Raji (cell line): ENCODE measurements around the gene SPTBN5.

Source experiments
- POLR2A ChIP-seq: IDR thresholded peaks from 2 replicates; pipeline ENCODE4 v1.6.1; 2011; ENCODE audit warnings: low read depth, low read length, control low read depth; ENCODE audit not compliant: insufficient read depth

Gene SPTBN5

GRCh38 chr15:41893422-41894250 is at the start of gene SPTBN5:
Gene SPTBN5, minus strand, starts transcription at chr15:41894053. Its CDS starts 556 bp downstream, at chr15:41893497.
- TF ChIP-seq POLR2A = no peak

DNA sequence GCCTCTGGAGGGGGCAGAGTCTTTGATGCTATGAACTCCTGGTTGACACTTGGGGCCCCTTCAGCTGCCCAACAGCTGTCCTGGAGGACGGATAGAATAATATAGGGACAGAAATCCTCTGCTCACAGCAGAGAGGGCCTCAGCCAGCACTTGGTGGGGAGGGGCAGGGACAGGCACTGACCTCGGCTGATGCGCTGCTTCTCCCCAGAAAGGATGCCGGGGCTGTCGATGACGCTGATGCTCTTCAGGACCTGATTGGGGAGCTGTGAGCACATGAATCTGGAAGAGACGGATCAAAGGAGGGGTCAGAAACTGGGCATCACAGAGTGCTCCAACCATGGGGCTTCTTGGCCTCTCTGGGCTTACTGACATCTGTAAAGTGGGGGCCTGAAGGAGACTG is 49.0 kb upstream of the SPTBN5 start:
- TF ChIP-seq POLR2A = no peak

GRCh38 chr15:41941644-41942415 is 48.0 kb upstream of the SPTBN5 start:
- no peak for TF ChIP-seq POLR2A

DNA sequence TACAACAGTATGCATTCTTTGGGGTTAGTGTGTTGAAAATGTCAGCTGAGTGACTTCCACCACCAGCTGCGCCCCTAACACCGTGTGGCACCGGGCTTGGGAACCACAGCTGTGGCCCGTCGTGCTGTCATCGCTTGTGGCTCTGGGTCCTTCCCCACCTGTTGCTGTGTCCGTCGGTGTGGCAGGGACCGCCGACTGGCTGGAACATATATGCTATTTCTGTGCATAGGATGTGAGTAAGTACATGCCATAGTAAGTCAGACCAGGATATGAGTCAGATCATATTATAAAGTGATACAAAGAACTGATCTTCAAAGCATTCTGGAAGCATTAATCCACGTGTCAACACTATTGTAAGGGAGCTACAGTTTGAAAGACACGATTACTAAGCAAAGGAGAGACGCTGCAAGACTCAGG is 46.6 kb upstream of the SPTBN5 start:
- TF ChIP-seq POLR2A = no peak

DNA sequence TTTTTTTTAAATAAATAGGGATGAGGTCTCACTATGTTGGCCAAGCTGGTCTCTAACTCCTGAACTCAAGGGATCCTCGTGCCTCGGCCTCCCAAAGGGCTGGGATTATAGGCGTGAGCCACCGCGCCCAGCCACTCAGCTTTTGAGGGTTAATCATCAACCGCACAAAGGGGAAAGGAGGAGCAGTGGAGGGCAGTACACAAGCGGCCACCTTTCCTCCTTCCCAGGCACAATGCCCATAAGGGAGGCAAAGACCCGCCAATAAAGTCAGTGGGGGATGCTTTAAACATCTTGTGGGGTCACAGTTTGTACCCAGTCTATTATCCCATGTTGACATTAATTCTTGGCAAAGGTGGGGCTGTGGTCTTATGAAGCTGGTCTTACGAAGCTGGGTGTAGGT is 46.1 kb upstream of the SPTBN5 start:
- no peak for TF ChIP-seq POLR2A

DNA sequence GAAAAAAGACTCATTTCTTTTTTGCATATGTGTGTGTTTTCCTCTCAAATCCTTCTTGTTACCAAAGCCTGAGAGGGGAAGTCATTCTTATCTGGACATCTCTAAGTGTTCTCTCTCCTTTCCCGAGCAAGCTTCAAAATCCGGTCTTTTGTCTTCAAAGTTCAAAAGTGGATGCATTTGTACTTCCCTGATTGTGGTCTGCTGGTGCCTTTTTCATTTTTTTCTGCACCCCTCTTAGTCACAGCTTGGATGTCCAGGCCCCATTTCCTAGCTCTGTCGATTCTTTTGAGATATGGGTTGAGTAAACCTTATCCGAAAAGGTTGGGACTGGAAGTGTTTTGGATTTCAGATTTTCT is 43.7 kb upstream of the SPTBN5 start:
- no peak for TF ChIP-seq POLR2A

- no peak for TF ChIP-seq POLR2A
Measured at GRCh38 chr15:41936649-41937567, 43.1 kb upstream of the SPTBN5 start.

GRCh38 chr15:41936155-41936554 is 42.3 kb upstream of the SPTBN5 start:
- TF ChIP-seq POLR2A = no peak

DNA sequence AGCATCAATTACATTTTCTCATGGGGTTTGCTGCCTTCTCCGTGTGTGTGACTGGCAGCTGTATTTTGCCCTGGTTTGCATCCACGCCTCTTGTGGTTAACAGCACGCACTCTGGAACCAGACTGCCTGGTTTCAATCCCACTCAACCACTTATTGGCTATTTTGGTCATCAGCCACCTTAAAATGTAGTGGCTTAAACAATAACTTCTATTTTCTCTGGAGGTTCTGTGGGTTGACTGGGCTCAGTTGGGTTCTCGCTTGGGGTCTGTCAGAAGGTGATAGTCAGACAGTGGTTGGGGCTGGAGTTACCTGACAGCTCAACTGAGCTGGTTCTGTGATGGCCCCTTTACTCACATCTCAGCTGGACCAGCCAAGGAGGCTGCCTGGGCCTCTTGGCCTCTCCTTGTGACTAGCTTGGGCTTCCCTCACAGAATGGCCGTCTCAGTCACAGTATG is 41.7 kb upstream of the SPTBN5 start:
- no peak for TF ChIP-seq POLR2A

- TF ChIP-seq POLR2A = no peak
Measured at GRCh38 chr15:41934843-41935242, 41.0 kb upstream of the SPTBN5 start.

DNA sequence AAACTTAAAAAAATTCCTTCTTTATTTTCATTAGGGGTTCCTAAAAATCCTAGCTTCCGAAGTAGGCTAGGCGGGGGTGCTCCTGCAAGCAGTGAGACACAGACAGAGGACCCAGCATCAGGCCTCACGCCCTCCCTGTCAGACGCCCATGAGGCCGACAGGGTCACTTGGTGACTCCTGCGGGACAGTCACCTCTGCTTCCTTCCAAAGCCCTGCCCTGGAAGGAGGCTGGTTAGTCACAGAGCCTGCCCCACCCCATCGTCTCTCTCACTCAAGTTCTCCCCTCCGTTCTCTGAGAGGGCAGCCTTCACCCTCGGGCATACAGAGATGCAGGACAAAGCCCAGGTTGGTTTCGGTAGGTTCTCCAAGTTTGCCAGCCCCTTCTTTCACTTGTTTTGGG is 39.9 kb upstream of the SPTBN5 start:
- no peak for TF ChIP-seq POLR2A

- no peak for TF ChIP-seq POLR2A
Measured at GRCh38 chr15:41933326-41933725, 39.5 kb upstream of the SPTBN5 start.

DNA sequence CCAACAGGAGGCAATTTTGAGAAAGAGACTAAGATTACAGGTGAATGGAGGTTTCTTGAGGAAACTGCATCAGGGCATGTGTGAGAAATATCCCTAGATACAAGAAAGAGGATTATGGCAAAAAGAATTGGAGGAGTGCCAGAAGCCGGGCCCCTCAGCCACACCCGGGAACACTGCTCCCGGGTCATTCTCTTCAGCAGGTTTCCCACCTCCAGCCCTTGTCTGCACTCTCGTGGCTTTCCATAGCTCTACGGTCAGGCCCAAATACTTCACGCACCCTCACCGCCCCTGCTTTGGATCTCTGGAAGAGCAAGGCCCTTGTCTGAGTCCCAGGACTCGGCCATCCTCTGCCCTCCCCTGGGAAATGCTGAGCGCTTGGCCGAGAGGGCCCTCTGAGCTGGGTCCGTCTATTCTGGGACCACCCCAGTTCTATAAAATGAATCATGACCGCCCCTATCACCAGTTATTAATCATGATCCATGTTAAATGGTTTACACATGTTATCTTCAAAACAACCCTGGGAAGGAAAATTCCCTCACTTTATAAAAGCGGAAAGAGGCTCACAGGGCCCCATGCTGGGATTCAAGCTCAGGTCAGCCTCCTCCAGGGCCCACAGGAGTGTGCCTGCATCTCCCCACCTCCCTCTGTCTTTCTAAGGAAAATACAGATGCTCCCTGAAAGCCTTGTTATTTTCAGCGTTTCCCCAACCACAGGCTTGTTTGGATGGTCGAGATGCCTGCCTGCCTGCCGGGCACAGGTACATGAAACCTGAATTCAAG is 38.8 kb upstream of the SPTBN5 start:
- TF ChIP-seq POLR2A = no peak

- TF ChIP-seq POLR2A = no peak
Measured at GRCh38 chr15:41932101-41932500, 38.2 kb upstream of the SPTBN5 start.
